K562 (cell line): ENCODE measurements around the gene MICAL2. TPM values are rescaled to one million over a fixed set of nuclear protein-coding genes. Genes with fewer than 3 reads are reported as not detected.
A peak's percentile ranks its signal among the peaks of the same experiment; 100 is the strongest.

Experiments
- ETV6 ChIP-seq, 3 experiments: fragments of 150-350 bp in 1 of 3; sonication (generic) in 1 of 3; formaldehyde crosslinking in 1 of 3; IDR thresholded peaks; 2 replicates each; pipeline versions ENCODE4 v1.6.1 to v1.8.0; 2014 to 2022; ENCODE audit warnings: borderline replicate concordance in 2 of 3, low read depth in 2 of 3, antibody characterized with exemption in 1 of 3, low read length in 1 of 3, mild to moderate bottlenecking in 1 of 3, missing genetic modification reagents in 1 of 3
- NCOA6 ChIP-seq: fragments of 450-650 bp; IDR thresholded peaks from 2 replicates; pipeline ENCODE4 v1.6.1; 2017; ENCODE audit warnings: mild to moderate bottlenecking
- SRSF1 ChIP-seq: fragments of 200-400 bp; formaldehyde crosslinking; IDR thresholded peaks from 2 replicates; pipeline ENCODE4 v1.6.1; 2017; ENCODE audit warnings: mild to moderate bottlenecking, low read depth, low read length, moderate library complexity
- YY1 ChIP-seq, 3 experiments: IDR thresholded peaks; 2 replicates each; pipeline ENCODE4 v1.6.1; 2011; ENCODE audit warnings: low read length in 2 of 3, mild to moderate bottlenecking in 2 of 3, moderate library complexity in 2 of 3, borderline replicate concordance in 1 of 3, control low read depth in 1 of 3, low read depth in 1 of 3; ENCODE audit not compliant: insufficient read depth in 3 of 3, insufficient replicate concordance in 2 of 3, control insufficient read depth in 1 of 3, insufficient read length in 1 of 3; ENCODE audit errors: extremely low read depth in 1 of 3
- ZFX ChIP-seq: sonication (generic); formaldehyde crosslinking; IDR thresholded peaks from 2 replicates; pipeline ENCODE4 v1.8.0; 2022; ENCODE audit warnings: mild to moderate bottlenecking, missing genetic modification reagents, moderate library complexity
- polyA plus RNA-seq, 8 experiments: library from polyadenylated mRNA; depleted of rRNA in 4 of 8; stranded (reverse) in 5 of 8; unstranded in 3 of 8; fragments of >200 nt; fragmentation: Nextera tagmentation in 2 of 8; fragmentation: Illumina TruSeq in 1 of 8; extraction: Ambion mirVana in 2 of 8; extraction: Trizol in 1 of 8; gene quantifications; 2 replicates each; pipeline versions ENCODE4 v1.2.1 to v1.2.3, GENCODE V29; 2011 to 2014; ENCODE audit warnings: inconsistent platforms in 1 of 8, missing spikeins in 1 of 8
- total RNA-seq, 7 experiments: library from RNA; depleted of rRNA in 6 of 7; stranded (reverse); fragments of >200 nt in 6 of 7; fragmentation: Illumina TruSeq in 2 of 7; extraction: Trizol in 2 of 7; gene quantifications; 2 replicates each; pipeline versions ENCODE4 v1.2.1 to v1.2.3, GENCODE V29; 2011 to 2021; ENCODE audit warnings: low replicate concordance in 1 of 7
- TF ChIP-seq, protein P1 (sequence below), 2 experiments: fragments of 450-650 bp; IDR thresholded peaks; 2 replicates each; pipeline ENCODE4 v1.6.1; 2016; ENCODE audit warnings: mild to moderate bottlenecking in 2 of 2, borderline replicate concordance in 1 of 2, low read depth in 1 of 2, moderate library complexity in 1 of 2
- TF ChIP-seq, protein P2 (sequence below): fragments of 250-450 bp; sonication (Bioruptor Pico); IDR thresholded peaks from 2 replicates; pipeline ENCODE4 v1.4.0; 2020

Gene MICAL2
- total and polyA plus RNA-seq, 9 of the 15 experiments (the other 6 are each of a cell fraction or from before 2014, with no cell fraction given) = 4.7 to 64.2 (median 33.6) TPM

DNA sequence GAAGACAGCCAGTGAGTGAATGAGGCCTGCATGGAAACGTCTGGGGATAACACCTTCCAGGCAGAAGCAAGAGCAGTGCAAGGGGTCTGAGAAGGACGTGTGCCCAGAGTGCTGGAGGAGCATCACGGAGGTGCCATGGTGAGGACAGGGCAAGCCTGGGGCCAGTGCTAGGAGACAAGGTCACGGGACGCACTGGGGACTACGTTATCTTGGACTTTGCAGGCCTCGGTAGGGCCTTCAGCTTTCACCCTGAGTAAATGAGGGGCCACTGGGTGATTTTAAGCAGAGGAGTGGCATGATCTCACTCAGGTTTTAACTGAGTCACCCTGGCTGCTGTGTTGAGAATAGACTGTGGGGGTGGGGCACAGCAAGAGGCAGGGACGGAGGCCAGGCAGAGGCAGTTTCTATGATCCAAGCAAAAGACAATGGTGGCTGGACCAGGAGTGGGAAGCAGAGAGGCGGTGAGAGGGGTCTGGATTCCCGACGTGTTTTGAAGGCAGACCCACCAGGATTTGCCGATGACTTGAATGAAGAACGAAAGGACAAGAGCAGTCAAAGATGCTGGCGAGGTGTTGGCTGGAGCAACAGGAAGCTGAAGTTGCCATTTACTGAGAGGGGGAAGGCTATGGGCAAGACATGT is 164.3 kb downstream of the MICAL2 start (continued):
- TF ChIP-seq, protein P1, sequence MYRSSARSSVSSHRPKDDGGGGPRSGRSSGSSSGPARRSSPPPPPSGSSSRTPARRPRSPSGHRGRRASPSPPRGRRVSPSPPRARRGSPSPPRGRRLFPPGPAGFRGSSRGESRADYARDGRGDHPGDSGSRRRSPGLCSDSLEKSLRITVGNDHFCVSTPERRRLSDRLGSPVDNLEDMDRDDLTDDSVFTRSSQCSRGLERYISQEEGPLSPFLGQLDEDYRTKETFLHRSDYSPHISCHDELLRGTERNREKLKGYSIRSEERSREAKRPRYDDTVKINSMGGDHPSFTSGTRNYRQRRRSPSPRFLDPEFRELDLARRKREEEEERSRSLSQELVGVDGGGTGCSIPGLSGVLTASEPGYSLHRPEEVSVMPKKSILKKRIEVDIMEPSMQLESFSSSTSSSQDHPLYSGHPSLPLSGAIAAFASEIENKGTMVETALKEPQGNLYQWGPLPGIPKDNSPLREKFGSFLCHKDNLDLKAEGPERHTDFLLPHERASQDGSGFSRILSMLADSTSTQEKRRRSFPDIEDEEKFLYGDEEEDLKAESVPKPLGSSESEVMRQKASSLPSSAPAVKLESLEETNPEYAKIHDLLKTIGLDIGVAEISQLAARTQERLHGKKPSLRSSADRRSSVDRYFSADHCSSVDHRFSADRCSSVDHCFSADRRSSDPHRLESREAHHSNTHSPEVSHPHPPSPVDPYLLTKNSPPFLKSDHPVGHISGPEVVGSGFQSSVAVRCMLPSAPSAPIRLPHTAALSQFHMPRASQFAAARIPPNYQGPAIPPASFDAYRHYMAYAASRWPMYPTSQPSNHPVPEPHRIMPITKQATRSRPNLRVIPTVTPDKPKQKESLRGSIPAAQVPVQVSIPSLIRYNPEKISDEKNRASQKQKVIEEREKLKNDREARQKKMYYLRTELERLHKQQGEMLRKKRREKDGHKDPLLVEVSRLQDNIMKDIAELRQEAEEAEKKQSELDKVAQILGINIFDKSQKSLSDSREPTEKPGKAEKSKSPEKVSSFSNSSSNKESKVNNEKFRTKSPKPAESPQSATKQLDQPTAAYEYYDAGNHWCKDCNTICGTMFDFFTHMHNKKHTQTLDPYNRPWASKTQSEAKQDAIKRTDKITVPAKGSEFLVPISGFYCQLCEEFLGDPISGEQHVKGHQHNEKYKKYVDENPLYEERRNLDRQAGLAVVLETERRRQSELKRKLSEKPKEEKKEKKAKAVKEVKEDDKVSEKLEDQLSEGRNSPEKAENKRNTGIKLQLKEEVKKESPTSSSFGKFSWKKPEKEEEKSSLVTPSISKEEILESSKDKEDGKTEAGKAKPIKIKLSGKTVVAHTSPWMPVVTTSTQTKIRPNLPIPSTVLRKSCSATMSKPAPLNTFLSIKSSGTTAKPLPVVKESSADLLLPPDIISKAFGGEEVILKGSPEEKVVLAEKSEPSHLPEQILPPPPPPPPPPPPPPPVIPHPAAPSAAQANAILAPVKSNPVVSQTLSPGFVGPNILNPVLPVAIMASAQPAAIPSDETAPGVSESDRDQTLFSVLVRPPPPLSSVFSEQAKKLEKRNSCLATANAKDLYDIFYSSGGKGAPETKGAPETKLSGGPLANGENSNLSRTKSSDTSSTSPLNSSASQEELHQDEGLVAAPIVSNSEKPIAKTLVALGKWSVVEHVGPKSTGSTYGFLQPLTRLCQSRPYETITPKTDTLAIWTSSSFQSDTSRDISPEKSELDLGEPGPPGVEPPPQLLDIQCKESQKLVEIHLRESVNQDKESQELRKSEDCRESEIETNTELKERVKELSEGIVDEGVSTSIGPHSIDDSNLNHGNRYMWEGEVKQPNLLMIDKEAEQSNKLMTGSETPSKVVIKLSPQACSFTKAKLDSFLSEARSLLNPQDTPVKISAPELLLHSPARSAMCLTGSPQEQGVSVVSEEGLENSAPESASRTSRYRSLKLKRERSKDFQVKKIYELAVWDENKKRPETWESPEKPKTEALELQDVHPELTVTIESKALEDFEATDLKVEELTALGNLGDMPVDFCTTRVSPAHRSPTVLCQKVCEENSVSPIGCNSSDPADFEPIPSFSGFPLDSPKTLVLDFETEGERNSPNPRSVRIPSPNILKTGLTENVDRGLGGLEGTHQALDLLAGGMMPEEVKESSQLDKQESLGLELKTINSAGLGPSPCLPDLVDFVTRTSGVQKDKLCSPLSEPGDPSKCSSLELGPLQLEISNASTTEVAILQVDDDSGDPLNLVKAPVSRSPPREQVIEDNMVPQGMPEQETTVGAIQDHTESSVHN (IDR thresholded peaks at IDR 0.05; ENCODE audit: borderline replicate concordance in 1 of 2, low read depth in 1 of 2) = no peak
- peak in 2 of 3 experiments; percentile 28 to 66 for TF ChIP-seq YY1 (IDR thresholded peaks at IDR 0.05; ENCODE audit: borderline replicate concordance in 1 of 3, control insufficient read depth in 1 of 3, extremely low read depth in 1 of 3, insufficient read depth in 3 of 3, insufficient read length in 1 of 3, insufficient replicate concordance in 2 of 3, low read depth in 1 of 3, low read length in 2 of 3)
- peak; percentile 62 for TF ChIP-seq ZFX (CRISPR knock-in tag)
- TF ChIP-seq NCOA6 = no peak; the same call in 1 of the 2 replicates
- TF ChIP-seq ETV6 (IDR thresholded peaks at IDR 0.05; ENCODE audit: borderline replicate concordance in 1 of 2, low read depth in 2 of 2, low read length in 1 of 2) = no peak
- no peak for TF ChIP-seq ETV6 (CRISPR knock-in tag; IDR thresholded peaks at IDR 0.05; ENCODE audit: borderline replicate concordance)
- TF ChIP-seq SRSF1 = no peak
- TF ChIP-seq, protein P2, sequence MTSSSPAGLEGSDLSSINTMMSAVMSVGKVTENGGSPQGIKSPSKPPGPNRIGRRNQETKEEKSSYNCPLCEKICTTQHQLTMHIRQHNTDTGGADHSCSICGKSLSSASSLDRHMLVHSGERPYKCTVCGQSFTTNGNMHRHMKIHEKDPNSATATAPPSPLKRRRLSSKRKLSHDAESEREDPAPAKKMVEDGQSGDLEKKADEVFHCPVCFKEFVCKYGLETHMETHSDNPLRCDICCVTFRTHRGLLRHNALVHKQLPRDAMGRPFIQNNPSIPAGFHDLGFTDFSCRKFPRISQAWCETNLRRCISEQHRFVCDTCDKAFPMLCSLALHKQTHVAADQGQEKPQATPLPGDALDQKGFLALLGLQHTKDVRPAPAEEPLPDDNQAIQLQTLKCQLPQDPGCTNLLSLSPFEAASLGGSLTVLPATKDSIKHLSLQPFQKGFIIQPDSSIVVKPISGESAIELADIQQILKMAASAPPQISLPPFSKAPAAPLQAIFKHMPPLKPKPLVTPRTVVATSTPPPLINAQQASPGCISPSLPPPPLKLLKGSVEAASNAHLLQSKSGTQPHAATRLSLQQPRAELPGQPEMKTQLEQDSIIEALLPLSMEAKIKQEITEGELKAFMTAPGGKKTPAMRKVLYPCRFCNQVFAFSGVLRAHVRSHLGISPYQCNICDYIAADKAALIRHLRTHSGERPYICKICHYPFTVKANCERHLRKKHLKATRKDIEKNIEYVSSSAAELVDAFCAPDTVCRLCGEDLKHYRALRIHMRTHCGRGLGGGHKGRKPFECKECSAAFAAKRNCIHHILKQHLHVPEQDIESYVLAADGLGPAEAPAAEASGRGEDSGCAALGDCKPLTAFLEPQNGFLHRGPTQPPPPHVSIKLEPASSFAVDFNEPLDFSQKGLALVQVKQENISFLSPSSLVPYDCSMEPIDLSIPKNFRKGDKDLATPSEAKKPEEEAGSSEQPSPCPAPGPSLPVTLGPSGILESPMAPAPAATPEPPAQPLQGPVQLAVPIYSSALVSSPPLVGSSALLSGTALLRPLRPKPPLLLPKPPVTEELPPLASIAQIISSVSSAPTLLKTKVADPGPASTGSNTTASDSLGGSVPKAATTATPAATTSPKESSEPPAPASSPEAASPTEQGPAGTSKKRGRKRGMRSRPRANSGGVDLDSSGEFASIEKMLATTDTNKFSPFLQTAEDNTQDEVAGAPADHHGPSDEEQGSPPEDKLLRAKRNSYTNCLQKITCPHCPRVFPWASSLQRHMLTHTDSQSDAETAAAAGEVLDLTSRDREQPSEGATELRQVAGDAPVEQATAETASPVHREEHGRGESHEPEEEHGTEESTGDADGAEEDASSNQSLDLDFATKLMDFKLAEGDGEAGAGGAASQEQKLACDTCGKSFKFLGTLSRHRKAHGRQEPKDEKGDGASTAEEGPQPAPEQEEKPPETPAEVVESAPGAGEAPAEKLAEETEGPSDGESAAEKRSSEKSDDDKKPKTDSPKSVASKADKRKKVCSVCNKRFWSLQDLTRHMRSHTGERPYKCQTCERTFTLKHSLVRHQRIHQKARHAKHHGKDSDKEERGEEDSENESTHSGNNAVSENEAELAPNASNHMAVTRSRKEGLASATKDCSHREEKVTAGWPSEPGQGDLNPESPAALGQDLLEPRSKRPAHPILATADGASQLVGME (CRISPR knock-in tag) = no peak
